ENCODE measurements around the gene KLRB1. TPM values are rescaled to one million over a fixed set of nuclear protein-coding genes. Genes with fewer than 3 reads are reported as not detected.
"Not testable (repeated sequence)": the region's sequence is repeated elsewhere in the genome, so short reads cannot be mapped to it uniquely, and the experiment has no call there.

Gene KLRB1
- polyA plus RNA-seq, 1 donor (not counting 4 experiments of a cell fraction or from before 2014, with no cell fraction given), result not detected

GRCh38 chr12:9625019-9625418 lies 17.3 kb upstream of the KLRB1 start:
- Histone ChIP-seq H3K27ac (ENCODE audit: control insufficient read depth, insufficient read depth, low read length) (no peak overlapping the region), H2AFZ (ENCODE audit: control insufficient read depth, low read length) (no peak overlapping the region), H3K27me3 (ENCODE audit: control insufficient read depth, extremely low read depth, insufficient read depth, low read length) (no peaks in the 10 kb centered on the region), H3K4me2 (ENCODE audit: control insufficient read depth, extremely low read depth, insufficient read depth, low read depth, low read length) (no peak overlapping the region), H3K9me3 (ENCODE audit: control insufficient read depth, low read depth, low read length) (no peaks in the 10 kb centered on the region), H4K20me1 (ENCODE audit: control insufficient read depth, extremely low read depth, insufficient read depth, low read length) (no peaks in the 10 kb centered on the region), H3K9ac (ENCODE audit: control insufficient read depth, extremely low read depth, insufficient read depth, low read length) (no peak overlapping the region), H3K36me3 (ENCODE audit: control insufficient read depth in 2 of 2, extremely low read depth in 1 of 2, insufficient read depth in 2 of 2, low read length in 2 of 2) (no peaks in the 10 kb centered on the region), H3K4me1 (ENCODE audit: control insufficient read depth, extremely low read depth, insufficient read depth, low read length) (no peaks in the 10 kb centered on the region), H3K79me2 (ENCODE audit: control insufficient read depth, insufficient read depth, low read length) (no peaks in the 10 kb centered on the region), H3K9me1 (ENCODE audit: control insufficient read depth, extremely low read depth, insufficient read depth, low read length) (no peaks in the 10 kb centered on the region), H3K4me3 (ENCODE audit: control insufficient read depth in 2 of 3, extremely low read depth in 1 of 3, insufficient read depth in 2 of 3, low read depth in 1 of 3, low read length in 3 of 3) (no peak overlapping the region)
- TF ChIP-seq CTCF (optimal IDR thresholded peaks at IDR 0.05 in 1 of 3, IDR thresholded peaks at IDR 0.05 in 1 of 3, conservative IDR thresholded peaks at IDR 0.05 in 1 of 3; ENCODE audit: extremely low read depth in 1 of 3, insufficient read depth in 2 of 3, low read length in 3 of 3), result no peak
- no peak for TF ChIP-seq EZH2 (IDR thresholded peaks at IDR 0.05; ENCODE audit: low read length)
- DNase-seq (ENCODE audit: low read depth, low spot score) (no peak), FAIRE-seq (no peak)
- dilution Hi-C loops (cut with MboI; ENCODE audit: extremely low pct_ligation_motif_present, low sequenced_read_pairs), result loop anchor here (10.0 kb wide), 1 partner anchor 80 kb away; no protein-coding TSS in a partner anchor

- dilution Hi-C loops (cut with MboI; ENCODE audit: extremely low pct_ligation_motif_present, low sequenced_read_pairs), result loop anchor here (10.0 kb wide), 1 partner anchor 85 kb away; no protein-coding TSS in a partner anchor
- peak in 1 of 3 experiments; percentile 4 for TF ChIP-seq CTCF (optimal IDR thresholded peaks at IDR 0.05 in 1 of 3, IDR thresholded peaks at IDR 0.05 in 1 of 3, conservative IDR thresholded peaks at IDR 0.05 in 1 of 3; ENCODE audit: extremely low read depth in 1 of 3, insufficient read depth in 2 of 3, low read length in 3 of 3)
- no peak for TF ChIP-seq EZH2 (IDR thresholded peaks at IDR 0.05; ENCODE audit: low read length)
- H3K4me2 ChIP-seq (ENCODE audit: control insufficient read depth, extremely low read depth, insufficient read depth, low read depth, low read length), result no peak overlapping the region
- no peaks in the 10 kb centered on the region for H3K9me1 ChIP-seq (ENCODE audit: control insufficient read depth, extremely low read depth, insufficient read depth, low read length)
- no peaks in the 10 kb centered on the region for H3K27me3 ChIP-seq (ENCODE audit: control insufficient read depth, extremely low read depth, insufficient read depth, low read length)
- FAIRE-seq (no peak), DNase-seq (ENCODE audit: low read depth, low spot score) (no peak)
- no peak overlapping the region for H3K9ac ChIP-seq (ENCODE audit: control insufficient read depth, extremely low read depth, insufficient read depth, low read length)
- H3K9me3 ChIP-seq (ENCODE audit: control insufficient read depth, low read depth, low read length), result no peaks in the 10 kb centered on the region
- H3K79me2 ChIP-seq (ENCODE audit: control insufficient read depth, insufficient read depth, low read length), result no peaks in the 10 kb centered on the region
- H3K27ac ChIP-seq (ENCODE audit: control insufficient read depth, insufficient read depth, low read length), result no peak overlapping the region
- no peak overlapping the region for H2AFZ ChIP-seq (ENCODE audit: control insufficient read depth, low read length)
- no peaks in the 10 kb centered on the region for H4K20me1 ChIP-seq (ENCODE audit: control insufficient read depth, extremely low read depth, insufficient read depth, low read length)
- H3K4me1 ChIP-seq (ENCODE audit: control insufficient read depth, extremely low read depth, insufficient read depth, low read length), result no peaks in the 10 kb centered on the region
- no peak overlapping the region for H3K4me3 ChIP-seq (ENCODE audit: control insufficient read depth in 2 of 3, extremely low read depth in 1 of 3, insufficient read depth in 2 of 3, low read depth in 1 of 3, low read length in 3 of 3)
- no peaks in the 10 kb centered on the region for H3K36me3 ChIP-seq (ENCODE audit: control insufficient read depth in 2 of 2, extremely low read depth in 1 of 2, insufficient read depth in 2 of 2, low read length in 2 of 2)
Observed at GRCh38 chr12:9619411-9620179, 11.9 kb upstream of the KLRB1 start.

- H3K4me2 ChIP-seq (ENCODE audit: control insufficient read depth, extremely low read depth, insufficient read depth, low read depth, low read length); DNase-seq (ENCODE audit: low read depth, low spot score); dilution Hi-C loops (cut with MboI; ENCODE audit: extremely low pct_ligation_motif_present, low sequenced_read_pairs); FAIRE-seq; H3K9me3 ChIP-seq (ENCODE audit: control insufficient read depth, low read depth, low read length); H3K4me1 ChIP-seq (ENCODE audit: control insufficient read depth, extremely low read depth, insufficient read depth, low read length); H3K79me2 ChIP-seq (ENCODE audit: control insufficient read depth, insufficient read depth, low read length); H2AFZ ChIP-seq (ENCODE audit: control insufficient read depth, low read length); H3K4me3 ChIP-seq (ENCODE audit: control insufficient read depth in 2 of 3, extremely low read depth in 1 of 3, insufficient read depth in 2 of 3, low read depth in 1 of 3, low read length in 3 of 3); H3K27me3 ChIP-seq (ENCODE audit: control insufficient read depth, extremely low read depth, insufficient read depth, low read length); H3K36me3 ChIP-seq (ENCODE audit: control insufficient read depth in 2 of 2, extremely low read depth in 1 of 2, insufficient read depth in 2 of 2, low read length in 2 of 2); H3K27ac ChIP-seq (ENCODE audit: control insufficient read depth, insufficient read depth, low read length); H3K9me1 ChIP-seq (ENCODE audit: control insufficient read depth, extremely low read depth, insufficient read depth, low read length); H4K20me1 ChIP-seq (ENCODE audit: control insufficient read depth, extremely low read depth, insufficient read depth, low read length); H3K9ac ChIP-seq (ENCODE audit: control insufficient read depth, extremely low read depth, insufficient read depth, low read length): not testable (repeated sequence)
Observed at GRCh38 chr12:9618906-9619305, 11.2 kb upstream of the KLRB1 start.
